HepG2 (cell line): ENCODE measurements around the gene SLCO2B1. TPM values are rescaled to one million over a fixed set of nuclear protein-coding genes. Genes with fewer than 3 reads are reported as not detected.

Experiments used
- ATF2 ChIP-seq: sonication (generic); formaldehyde crosslinking; IDR thresholded peaks from 2 replicates; pipeline ENCODE4 v1.4.0; 2020; ENCODE audit warnings: missing genetic modification reagents
- BCL6 ChIP-seq: IDR thresholded peaks from 2 replicates; pipeline ENCODE4 v1.6.1; 2016; ENCODE audit warnings: missing genetic modification reagents, missing compliant biosample characterization
- CBX5 ChIP-seq: sonication (generic); formaldehyde crosslinking; IDR thresholded peaks from 2 replicates; pipeline ENCODE4 v1.4.0; 2020; ENCODE audit warnings: missing genetic modification reagents, borderline replicate concordance
- ISL2 ChIP-seq: sonication (generic); formaldehyde crosslinking; IDR thresholded peaks from 2 replicates; pipeline ENCODE4 v1.5.0; 2020; ENCODE audit warnings: missing genetic modification reagents
- NRL ChIP-seq: sonication (generic); formaldehyde crosslinking; IDR thresholded peaks from 2 replicates; pipeline ENCODE4 v1.5.0; 2020; ENCODE audit warnings: missing genetic modification reagents, mild to moderate bottlenecking, moderate library complexity, borderline replicate concordance
- PBX3 ChIP-seq: sonication (generic); formaldehyde crosslinking; IDR thresholded peaks from 2 replicates; pipeline ENCODE4 v1.8.1; 2023; ENCODE audit warnings: missing genetic modification reagents, inconsistent platforms, borderline replicate concordance
- POGZ ChIP-seq: sonication (generic); formaldehyde crosslinking; IDR thresholded peaks from 2 replicates; pipeline ENCODE4 v1.4.0; 2020; ENCODE audit warnings: mild to moderate bottlenecking, missing genetic modification reagents
- REST ChIP-seq, 2 experiments: IDR thresholded peaks; 2 replicates each; pipeline ENCODE4 v1.6.1; 2011 to 2012; ENCODE audit warnings: low read length in 2 of 2, borderline replicate concordance in 1 of 2, low read depth in 1 of 2, mild to moderate bottlenecking in 1 of 2, moderate library complexity in 1 of 2
- SIX4 ChIP-seq: sonication (generic); formaldehyde crosslinking; IDR thresholded peaks from 2 replicates; pipeline ENCODE4 v1.4.0; 2020; ENCODE audit warnings: missing genetic modification reagents
- TOE1 ChIP-seq: sonication (generic); formaldehyde crosslinking; IDR thresholded peaks from 2 replicates; pipeline ENCODE4 v1.4.0; 2020; ENCODE audit warnings: mild to moderate bottlenecking, missing genetic modification reagents
- ZBTB44 ChIP-seq: sonication (generic); formaldehyde crosslinking; IDR thresholded peaks from 2 replicates; pipeline ENCODE4 v1.4.0; 2020; ENCODE audit warnings: missing genetic modification reagents
- ZNF12 ChIP-seq: sonication (generic); formaldehyde crosslinking; IDR thresholded peaks from 2 replicates; pipeline ENCODE4 v1.5.0; 2020; ENCODE audit warnings: missing genetic modification reagents
- ZNF256 ChIP-seq: sonication (generic); formaldehyde crosslinking; conservative IDR thresholded peaks from 2 replicates; pipeline ENCODE4 v1.4.0; 2020; ENCODE audit warnings: missing genetic modification reagents
- ZNF280D ChIP-seq: sonication (generic); formaldehyde crosslinking; IDR thresholded peaks from 2 replicates; pipeline ENCODE4 v1.5.1; 2020; ENCODE audit warnings: mild to moderate bottlenecking, missing genetic modification reagents
- ZNF484 ChIP-seq: sonication (generic); formaldehyde crosslinking; IDR thresholded peaks from 2 replicates; pipeline ENCODE4 v1.5.1; 2020; ENCODE audit warnings: mild to moderate bottlenecking, low read depth, missing genetic modification reagents, borderline replicate concordance
- ZNF746 ChIP-seq: sonication (generic); formaldehyde crosslinking; IDR thresholded peaks from 2 replicates; pipeline ENCODE4 v1.8.0; 2022; ENCODE audit warnings: mild to moderate bottlenecking, missing genetic modification reagents
- ZNF747 ChIP-seq: sonication (generic); formaldehyde crosslinking; IDR thresholded peaks from 2 replicates; pipeline ENCODE4 v1.8.1; 2023; ENCODE audit warnings: missing genetic modification reagents, mild to moderate bottlenecking, borderline replicate concordance
- ZNF792 ChIP-seq: IDR thresholded peaks from 2 replicates; pipeline ENCODE4 v1.6.1; 2016
- polyA plus RNA-seq, 8 experiments: library from polyadenylated mRNA; depleted of rRNA in 3 of 8; stranded (reverse) in 7 of 8; unstranded in 1 of 8; fragments of >200 nt; fragmentation: Illumina TruSeq in 4 of 8; extraction: Trizol in 4 of 8; gene quantifications; 2 replicates each; pipeline versions ENCODE4 v1.2.1 to v1.2.3, GENCODE V29; 2011 to 2016; ENCODE audit warnings: low read depth in 4 of 8, missing spikeins in 1 of 8, mixed read lengths in 1 of 8; ENCODE audit not compliant: insufficient read depth in 1 of 8
- total RNA-seq, 5 experiments: library from RNA; depleted of rRNA; stranded (reverse); fragments of >200 nt; fragmentation: Illumina TruSeq; extraction: Trizol; gene quantifications; 2 replicates each; pipeline ENCODE4 v1.2.3, GENCODE V29; 2016; ENCODE audit warnings: low read depth in 1 of 5

The SLCO2B1 gene
- total and polyA plus RNA-seq, 2 of the 13 experiments (the other 11 are each of a cell fraction or from before 2014, with no cell fraction given), result 15.3 to 19.8 TPM

- TF ChIP-seq ATF2 (peak; percentile 57; the same call in 1 of the 2 replicates), ZNF484 (CRISPR knock-in tag) (no peak), ZBTB44 (no peak), ZNF792 (CRISPR knock-in tag) (no peak), ZNF256 (no peak), ZNF746 (CRISPR knock-in tag) (peak; percentile 68; the same call in 1 of the 2 replicates), TOE1 (CRISPR knock-in tag) (no peak), BCL6 (CRISPR knock-in tag) (peak; percentile 88), ISL2 (CRISPR knock-in tag) (peak; percentile 73; the same call in 1 of the 2 replicates), REST (IDR thresholded peaks at IDR 0.05; ENCODE audit: borderline replicate concordance in 1 of 2, low read depth in 1 of 2, low read length in 2 of 2) (peak in 1 of 2 experiments; percentile 59; a peak in 2 of 4 replicates), SIX4 (CRISPR knock-in tag) (no peak; the same call in 1 of the 2 replicates), CBX5 (CRISPR knock-in tag) (no peak; the same call in 1 of the 2 replicates), NRL (CRISPR knock-in tag) (peak; percentile 66; the same call in 1 of the 2 replicates), PBX3 (CRISPR knock-in tag) (no peak), ZNF12 (no peak), ZNF280D (CRISPR knock-in tag) (0 out of 2 replicates have a peak, but pooled peaks have one; percentile 40), ZNF747 (CRISPR knock-in tag) (peak; percentile 71; the same call in 1 of the 2 replicates), POGZ (CRISPR knock-in tag) (no peak)
These were observed 53.2 kb downstream of the SLCO2B1 start (continued) for GRCh38 chr11:75204012-75204674.
